ENCODE data around the gene LPP.

LPP gene

GRCh38 chr3:188905547-188905946, 751.6 kb downstream of the LPP start:
- no peak for DNase-seq

GRCh38 chr3:188906236-188906635, 752.3 kb downstream of the LPP start:
- DNase-seq, result no peak

GRCh38 chr3:188908002-188908850, 754.3 kb downstream of the LPP start:
- DNase-seq, result no peak

GRCh38 chr3:188911026-188911850, 757.3 kb downstream of the LPP start:
- DNase-seq, result no peak

DNA sequence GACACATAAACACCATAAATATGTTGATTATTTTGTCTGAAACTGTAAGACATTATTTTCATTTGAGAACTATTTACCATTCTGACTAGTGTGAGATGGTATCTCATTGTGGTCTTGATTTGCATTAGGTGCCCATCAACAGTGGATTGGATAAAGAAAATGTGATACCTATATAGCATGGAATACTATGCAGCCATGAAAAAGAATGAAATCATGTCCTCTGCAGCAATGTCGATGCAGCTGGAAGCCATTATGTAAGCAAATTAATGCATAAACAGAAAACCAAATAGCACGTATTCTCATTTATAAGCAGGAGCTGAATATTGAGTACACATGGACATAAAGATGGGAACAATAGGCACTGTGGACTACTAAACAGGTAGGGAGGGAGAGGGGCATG, 759.1 kb downstream of the LPP start:
- no peak for DNase-seq

DNA sequence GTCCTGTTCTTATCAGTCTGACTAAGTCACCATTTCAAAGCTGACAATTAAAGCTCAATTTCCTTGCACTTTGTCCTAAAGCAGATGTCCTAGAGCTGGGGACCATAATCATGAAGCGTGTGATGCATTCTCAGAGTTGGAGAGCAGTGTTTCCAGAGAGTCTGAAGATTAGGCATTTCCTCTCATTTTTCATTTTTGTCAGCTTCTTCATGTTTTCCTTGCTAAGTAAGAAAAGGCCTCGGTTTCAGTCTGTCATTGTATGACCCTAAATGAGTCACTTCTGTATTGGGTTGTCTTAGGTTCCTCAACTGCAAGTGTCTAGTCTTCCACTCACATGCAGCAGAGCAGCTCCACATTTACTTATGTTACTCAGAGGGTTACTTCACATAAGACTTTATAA, 760.6 kb downstream of the LPP start:
- peak; percentile 89 for DNase-seq

DNA sequence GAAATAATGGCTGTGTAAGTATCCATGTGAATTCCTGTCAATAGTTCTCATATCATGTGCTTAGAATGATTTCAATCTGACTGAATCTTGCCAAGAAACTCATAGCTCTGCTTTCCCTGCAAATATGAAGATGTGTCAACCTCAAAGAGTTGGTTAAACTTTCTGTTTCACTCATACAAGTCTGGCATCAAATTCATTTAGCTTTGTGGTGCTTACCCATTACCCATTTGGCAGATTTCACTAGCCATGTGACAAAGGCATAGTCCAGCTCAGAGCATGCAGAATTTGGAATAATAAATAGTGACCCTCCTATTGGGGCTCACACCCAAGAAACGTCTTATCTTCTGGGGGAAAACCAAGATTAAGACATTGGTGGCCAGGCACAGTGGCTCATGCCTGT, 761.2 kb downstream of the LPP start:
- peak; percentile 57 for DNase-seq

DNA sequence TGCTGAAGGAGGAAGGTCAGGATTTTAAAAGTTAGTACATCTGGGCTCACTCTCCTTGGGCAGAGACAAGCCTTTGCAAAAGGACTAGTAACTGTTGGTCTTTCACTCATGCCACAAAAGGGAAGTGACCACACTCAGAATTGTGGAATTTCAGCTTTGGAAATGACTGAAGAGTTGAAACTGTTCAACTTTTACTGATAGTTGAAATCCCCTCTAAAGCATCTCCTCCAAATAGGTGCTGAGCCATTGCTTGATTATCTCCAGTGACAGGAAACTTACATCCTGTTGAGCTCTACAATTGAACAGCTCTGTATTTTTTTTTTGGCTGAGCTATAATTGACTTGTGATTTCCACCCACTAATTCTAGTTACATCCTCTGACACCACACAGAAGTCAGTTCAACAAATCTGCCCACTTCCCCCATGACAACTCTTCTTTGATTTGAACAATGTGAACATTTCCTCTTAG, 763.0 kb downstream of the LPP start:
- DNase-seq, result peak; percentile 45

- DNase-seq, result no peak
Observed at GRCh38 chr3:188918093-188918492, 764.1 kb downstream of the LPP start.

- DNase-seq, result no peak
Observed at GRCh38 chr3:188923671-188924070, 769.7 kb downstream of the LPP start.

DNA sequence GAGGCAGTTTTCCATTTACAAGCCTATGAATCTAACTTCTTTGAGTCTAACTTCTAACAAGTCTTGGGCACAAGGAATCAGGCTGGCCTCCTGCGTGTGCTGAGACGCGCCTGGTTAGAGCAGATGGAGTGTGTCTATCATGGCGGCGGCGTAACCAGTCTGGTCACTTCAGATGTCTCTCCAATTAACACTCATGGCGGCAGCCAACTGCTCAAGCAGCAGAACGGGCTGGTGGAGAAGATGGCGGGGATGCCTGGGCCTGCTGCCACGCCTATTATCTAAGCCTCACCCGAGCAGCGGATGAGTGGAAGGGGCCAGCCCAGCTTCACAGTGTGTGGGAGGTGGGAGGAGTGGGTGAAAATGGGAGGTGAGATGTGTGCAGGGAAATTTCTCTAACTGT, 771.4 kb downstream of the LPP start:
- no peak for DNase-seq

GRCh38 chr3:188926111-188926510, 772.2 kb downstream of the LPP start:
- DNase-seq, result peak; percentile 87

DNA sequence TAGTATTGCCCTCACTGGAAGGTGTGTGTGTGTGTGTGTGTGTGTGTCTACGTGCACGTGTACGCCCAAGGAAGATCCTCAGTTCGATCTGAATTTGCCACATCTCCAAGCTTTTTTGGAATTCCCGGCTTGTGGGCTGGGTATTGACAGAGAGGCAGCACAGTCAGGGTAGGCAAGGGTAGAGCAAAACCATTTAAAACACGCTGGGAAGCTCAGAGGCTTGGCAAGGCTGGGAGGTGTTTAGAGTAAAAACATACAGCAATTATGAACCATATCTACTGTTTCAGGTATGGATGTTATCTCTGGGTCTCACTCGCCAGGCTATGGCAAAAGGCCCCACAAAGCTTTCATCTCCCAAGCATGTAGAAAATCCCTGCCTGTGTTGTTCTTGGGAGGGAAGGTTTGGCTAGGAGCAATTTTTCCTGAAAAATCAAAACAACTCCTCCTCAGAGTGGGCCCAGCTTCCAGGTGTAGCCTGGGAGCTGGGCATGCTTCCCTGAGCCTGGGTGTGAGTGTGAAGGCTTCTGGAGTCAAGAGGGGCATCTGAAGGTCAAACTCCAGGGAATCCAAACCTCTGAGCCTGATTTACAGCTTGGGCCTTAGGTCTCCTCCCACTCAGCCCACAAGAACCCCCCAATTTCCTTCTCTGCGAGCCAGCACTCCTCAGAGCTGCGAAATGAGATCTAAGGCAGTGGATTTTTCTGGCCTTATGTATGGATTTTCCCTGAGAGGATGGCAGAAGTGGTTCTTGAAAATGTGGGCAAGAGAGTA, 773.0 kb downstream of the LPP start:
- peak; percentile 37 for DNase-seq

GRCh38 chr3:188927971-188928370, 774.0 kb downstream of the LPP start:
- no peak for DNase-seq

GRCh38 chr3:188929137-188929536, 775.2 kb downstream of the LPP start:
- no peak for DNase-seq

GRCh38 chr3:188931036-188931435, 777.1 kb downstream of the LPP start:
- no peak for DNase-seq

- no peak for DNase-seq
Observed at GRCh38 chr3:188931531-188931930, 777.6 kb downstream of the LPP start.

DNA sequence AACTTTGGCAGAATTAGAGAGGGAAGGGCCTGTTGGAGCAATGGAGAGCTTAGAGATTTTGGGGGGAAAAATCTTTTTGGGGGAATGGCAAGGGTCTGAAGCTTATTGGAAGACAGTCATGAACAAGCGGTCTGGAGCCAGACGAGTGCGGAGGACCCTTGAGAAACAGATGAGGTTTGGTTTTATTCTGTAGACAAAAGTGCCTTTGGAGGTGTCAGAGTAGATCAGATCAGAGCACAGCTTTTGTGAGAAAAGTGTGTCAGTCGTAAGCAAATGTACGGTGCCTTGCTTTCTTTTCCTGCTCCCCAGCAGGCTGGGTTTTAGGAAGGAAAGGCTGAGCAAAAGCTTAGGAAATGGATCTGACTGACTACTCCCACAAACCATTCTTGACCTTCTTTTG, 781.0 kb downstream of the LPP start:
- DNase-seq, result no peak

DNA sequence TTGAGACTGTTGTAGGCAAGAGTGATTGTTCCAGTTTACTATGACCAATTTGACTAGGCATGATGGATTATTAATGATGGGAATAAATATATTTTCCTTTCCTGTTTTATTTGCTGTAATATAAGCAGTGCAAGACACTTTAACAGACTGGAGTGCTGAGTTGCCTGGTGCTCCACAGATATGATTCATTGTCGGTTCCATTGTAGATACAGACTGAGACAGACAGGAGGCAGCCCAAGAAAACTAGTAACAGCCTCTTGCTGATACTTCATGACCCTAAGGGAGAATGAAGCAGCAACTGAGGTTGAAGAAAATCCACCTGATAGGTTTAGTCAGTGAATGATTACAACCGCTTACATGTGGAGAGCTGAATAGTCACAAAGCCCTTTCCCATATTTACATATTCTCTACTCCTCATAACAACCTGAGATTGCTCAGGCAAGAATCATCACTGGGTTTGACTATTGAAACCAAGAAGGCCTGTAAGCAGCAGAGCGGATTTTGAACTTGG, 782.7 kb downstream of the LPP start:
- no peak for DNase-seq

- peak; percentile 29 for DNase-seq
Observed at GRCh38 chr3:188937389-188937788, 783.4 kb downstream of the LPP start.

DNA sequence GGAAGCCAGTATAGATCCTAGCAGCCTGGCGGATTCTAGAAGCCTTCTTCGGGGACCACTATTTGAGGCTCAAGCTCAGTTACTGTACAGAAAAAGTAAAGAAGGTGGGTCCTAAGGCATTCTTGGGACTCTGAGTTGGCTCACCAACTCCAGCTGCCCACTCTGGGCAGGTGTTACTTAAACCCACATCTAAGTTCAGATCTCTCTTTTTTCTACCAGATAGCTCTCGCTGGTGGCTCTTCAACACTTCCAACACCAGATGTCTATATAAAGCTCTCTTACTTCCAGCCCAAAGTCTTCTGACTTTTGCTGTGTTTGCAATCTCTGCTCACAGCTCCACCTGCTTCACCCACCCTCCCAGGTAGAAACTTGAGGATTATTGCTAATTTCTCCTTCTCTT, 785.0 kb downstream of the LPP start:
- no peak for DNase-seq

- DNase-seq, result no peak
Observed at GRCh38 chr3:188939814-188940572, 786.0 kb downstream of the LPP start.
